Nephron (organoid): ENCODE measurements around the gene MAPKBP1.
"Not testable (repeated sequence)": the region's sequence is repeated elsewhere in the genome, so short reads cannot be mapped to it uniquely, and the experiment has no call there.

ENCODE experiments used
- H3K27ac Mint-ChIP-seq, 3 experiments: 2 replicates each; pipeline ENCODE4 v1.8.0; 2020; ENCODE audit warnings: mixed read lengths in 3 of 3, mild to moderate bottlenecking in 2 of 3, moderate library complexity in 1 of 3
- H3K27me3 Mint-ChIP-seq: 2 replicates; pipeline ENCODE4 v1.8.0; 2021; ENCODE audit warnings: low read depth, mild to moderate bottlenecking, moderate library complexity, mixed read lengths
- H3K36me3 Mint-ChIP-seq: 2 replicates; pipeline ENCODE4 v1.8.0; 2020; ENCODE audit warnings: low read depth, mixed read lengths
- H3K4me1 Mint-ChIP-seq: 2 replicates; pipeline ENCODE4 v1.8.0; 2020; ENCODE audit warnings: mixed read lengths
- H3K4me3 Mint-ChIP-seq, 3 experiments: 2 replicates each; pipeline ENCODE4 v1.8.0; 2020; ENCODE audit warnings: mild to moderate bottlenecking in 3 of 3, mixed read lengths in 3 of 3, moderate library complexity in 2 of 3
- H3K9me3 Mint-ChIP-seq: 2 replicates; pipeline ENCODE4 v1.8.0; 2020; ENCODE audit warnings: mixed read lengths
- CTCF ChIP-seq, 3 experiments: fragments of 200-600 bp; sonication (generic); IDR thresholded peaks; one replicate each; pipeline ENCODE4 v1.5.0; 2021; ENCODE audit warnings: antibody characterized with exemption in 3 of 3; ENCODE audit not compliant: unreplicated experiment in 3 of 3

Gene MAPKBP1

GRCh38 chr15:41827880-41828806, 53.9 kb downstream of the MAPKBP1 start, which contains the start of gene JMJD7:
Gene JMJD7 (plus strand): TSS chr15:41828092. CDS start chr15:41828125, 33 bp downstream.
- Mint-ChIP-seq H3K4me3 (peak within 1 kb of the TSS; percentile 88 to 96 (median 95)), H3K27me3 (no peaks in the 10 kb centered on the region), H3K4me1 (peaks cover 14% of the 10 kb centered on the region), H3K9me3 (no peaks in the 10 kb centered on the region), H3K27ac (peak within 1 kb of the TSS; percentile 60 to 86 (median 62)), H3K36me3 (peaks cover 10% of the 10 kb centered on the region)
- TF ChIP-seq CTCF (IDR thresholded peaks at IDR 0.05; ENCODE audit: unreplicated experiment in 3 of 3), result no peak

- Mint-ChIP-seq H3K4me1 (peaks cover 14% of the 10 kb centered on the region), H3K27ac (peak overlapping the region; percentile 60 to 86 (median 62)), H3K36me3 (peaks cover 10% of the 10 kb centered on the region), H3K27me3 (no peaks in the 10 kb centered on the region), H3K9me3 (no peaks in the 10 kb centered on the region), H3K4me3 (peak overlapping the region; percentile 88 to 96 (median 95))
- no peak for TF ChIP-seq CTCF (IDR thresholded peaks at IDR 0.05; ENCODE audit: unreplicated experiment in 3 of 3)
Measured at GRCh38 chr15:41828807-41829141, 54.5 kb downstream of the MAPKBP1 start.

GRCh38 chr15:41829959-41830646, 55.8 kb downstream of the MAPKBP1 start:
- peaks cover 14% of the 10 kb centered on the region for H3K4me1 Mint-ChIP-seq
- peaks cover 4% of the 10 kb centered on the region for H3K36me3 Mint-ChIP-seq
- peak overlapping the region in 1 of 3 experiments; percentile 10 for H3K4me3 Mint-ChIP-seq
- TF ChIP-seq CTCF (IDR thresholded peaks at IDR 0.05; ENCODE audit: unreplicated experiment in 3 of 3), result no peak
- no peaks in the 10 kb centered on the region for H3K27me3 Mint-ChIP-seq
- no peaks in the 10 kb centered on the region for H3K9me3 Mint-ChIP-seq
- no peak overlapping the region for H3K27ac Mint-ChIP-seq

GRCh38 chr15:41831291-41831690, 57.0 kb downstream of the MAPKBP1 start:
- H3K36me3 Mint-ChIP-seq, H3K27me3 Mint-ChIP-seq, H3K27ac Mint-ChIP-seq, H3K9me3 Mint-ChIP-seq: not testable (repeated sequence)
- Mint-ChIP-seq H3K4me3 (peak overlapping the region in 1 of 3 experiments; percentile 37), H3K4me1 (peaks cover 14% of the 10 kb centered on the region)

GRCh38 chr15:41832208-41832607, 57.9 kb downstream of the MAPKBP1 start:
- Mint-ChIP-seq H3K4me3 (no peak overlapping the region), H3K27me3 (no peaks in the 10 kb centered on the region), H3K9me3 (no peaks in the 10 kb centered on the region), H3K27ac (no peak overlapping the region), H3K36me3 (peaks cover 10% of the 10 kb centered on the region), H3K4me1 (peaks cover 13% of the 10 kb centered on the region)
- TF ChIP-seq CTCF (IDR thresholded peaks at IDR 0.05; ENCODE audit: unreplicated experiment in 3 of 3), result no peak

- no peaks in the 10 kb centered on the region for H3K27me3 Mint-ChIP-seq
- peaks cover 14% of the 10 kb centered on the region for H3K4me1 Mint-ChIP-seq
- no peak for TF ChIP-seq CTCF (IDR thresholded peaks at IDR 0.05; ENCODE audit: unreplicated experiment in 3 of 3)
- no peak overlapping the region for H3K4me3 Mint-ChIP-seq
- H3K9me3 Mint-ChIP-seq, result no peaks in the 10 kb centered on the region
- H3K36me3 Mint-ChIP-seq, result peaks cover 11% of the 10 kb centered on the region
- no peak overlapping the region for H3K27ac Mint-ChIP-seq
Measured at GRCh38 chr15:41832875-41833274, 58.6 kb downstream of the MAPKBP1 start.
